OCI-LY1 (cell line): ENCODE results near the gene ZNF143.

Source experiments
- CTCF ChIP-seq: fragments of 200-600 bp; sonication (generic), shearing (Covaris generic); IDR thresholded peaks from 2 replicates; pipeline ENCODE4 v1.5.1; 2017; ENCODE audit warnings: mild to moderate bottlenecking, antibody characterized with exemption, low read length, moderate library complexity, mixed read lengths
- EZH2 ChIP-seq: fragments of 200-600 bp; sonication (generic), shearing (Covaris generic); IDR thresholded peaks from 2 replicates; pipeline ENCODE4 v1.8.0; 2017; ENCODE audit warnings: borderline replicate concordance, mixed run types, mild to moderate bottlenecking, antibody characterized with exemption, low read length, moderate library complexity, mixed read lengths

- no peak for TF ChIP-seq CTCF
- TF ChIP-seq EZH2, result no peak
Measured at GRCh38 chr11:9533736-9534473, 73.1 kb downstream of the ZNF143 start.
